Upper lobe of left lung (tissue), 4 donors: ENCODE data around the gene LIMCH1.

Source experiments
- EP300 ChIP-seq, 4 donors: sonication (generic); formaldehyde crosslinking; IDR thresholded peaks; one replicate each; pipeline ENCODE4 v1.5.1; 2017; ENCODE audit warnings: antibody characterized with exemption in 4 of 4, control low read depth in 2 of 4
- POLR2AphosphoS5 ChIP-seq, 2 donors: sonication (generic); formaldehyde crosslinking; IDR thresholded peaks; one replicate each; pipeline ENCODE4 v1.5.1; 2017; ENCODE audit warnings: antibody characterized with exemption in 2 of 2
- TF ChIP-seq, protein P1 (sequence below), 6 experiments: fragments of 450-650 bp in 4 of 6; fragments of 200-600 bp in 2 of 6; sonication (generic) in 2 of 6; IDR thresholded peaks; one replicate each; pipeline ENCODE4 v1.5.1; 2016 to 2019; ENCODE audit warnings: antibody characterized with exemption in 6 of 6

GRCh38 chr4:41624765-41625164 lies 86.8 kb downstream of the LIMCH1 start:
- TF ChIP-seq, protein P1, sequence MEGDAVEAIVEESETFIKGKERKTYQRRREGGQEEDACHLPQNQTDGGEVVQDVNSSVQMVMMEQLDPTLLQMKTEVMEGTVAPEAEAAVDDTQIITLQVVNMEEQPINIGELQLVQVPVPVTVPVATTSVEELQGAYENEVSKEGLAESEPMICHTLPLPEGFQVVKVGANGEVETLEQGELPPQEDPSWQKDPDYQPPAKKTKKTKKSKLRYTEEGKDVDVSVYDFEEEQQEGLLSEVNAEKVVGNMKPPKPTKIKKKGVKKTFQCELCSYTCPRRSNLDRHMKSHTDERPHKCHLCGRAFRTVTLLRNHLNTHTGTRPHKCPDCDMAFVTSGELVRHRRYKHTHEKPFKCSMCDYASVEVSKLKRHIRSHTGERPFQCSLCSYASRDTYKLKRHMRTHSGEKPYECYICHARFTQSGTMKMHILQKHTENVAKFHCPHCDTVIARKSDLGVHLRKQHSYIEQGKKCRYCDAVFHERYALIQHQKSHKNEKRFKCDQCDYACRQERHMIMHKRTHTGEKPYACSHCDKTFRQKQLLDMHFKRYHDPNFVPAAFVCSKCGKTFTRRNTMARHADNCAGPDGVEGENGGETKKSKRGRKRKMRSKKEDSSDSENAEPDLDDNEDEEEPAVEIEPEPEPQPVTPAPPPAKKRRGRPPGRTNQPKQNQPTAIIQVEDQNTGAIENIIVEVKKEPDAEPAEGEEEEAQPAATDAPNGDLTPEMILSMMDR (IDR thresholded peaks at IDR 0.05) = no peak
- no peak for TF ChIP-seq POLR2AphosphoS5 (IDR thresholded peaks at IDR 0.05)
- no peak for TF ChIP-seq EP300 (IDR thresholded peaks at IDR 0.05)
